Uterus (tissue), 4 donors: ENCODE results near the gene HMCN1. TPM values are rescaled to one million over a fixed set of nuclear protein-coding genes. Genes with fewer than 3 reads are reported as not detected.

Experiments used
- DNase-seq, 2 donors: peaks; one replicate each; pipeline ENCODE4 v3.0.0-alpha.2; 2019 to 2020
- H3K27ac ChIP-seq, 2 donors: fragments of 200-600 bp; sonication (generic); 1 replicate in 1 of 2; 2 replicates in 1 of 2; pipeline ENCODE4 v1.5.1; 2016 to 2018
- H3K27me3 ChIP-seq, 2 donors: fragments of 200-600 bp; sonication (generic); one replicate each; pipeline ENCODE4 v1.5.1; 2018 to 2019; ENCODE audit warnings: control low read depth in 1 of 2
- H3K36me3 ChIP-seq, 2 donors: fragments of 200-600 bp; sonication (generic); one replicate each; pipeline ENCODE4 v1.5.1; 2019; ENCODE audit warnings: control low read depth in 1 of 2
- H3K4me1 ChIP-seq, 2 donors: fragments of 200-600 bp; sonication (generic); one replicate each; pipeline ENCODE4 v1.5.1; 2018 to 2019; ENCODE audit warnings: control low read depth in 1 of 2
- H3K4me3 ChIP-seq, 2 donors: fragments of 200-600 bp; sonication (generic); 1 replicate in 1 of 2; 2 replicates in 1 of 2; pipeline ENCODE4 v1.5.1; 2018 to 2019; ENCODE audit warnings: mild to moderate bottlenecking in 1 of 2
- H3K9me3 ChIP-seq, 2 donors: fragments of 200-600 bp; sonication (generic); one replicate each; pipeline ENCODE4 v1.5.1; 2019; ENCODE audit warnings: control low read depth in 1 of 2
- POLR2A ChIP-seq, 2 donors: fragments of 450-650 bp; IDR thresholded peaks; one replicate each; pipeline ENCODE4 v1.6.1; 2016; ENCODE audit warnings: antibody characterized with exemption in 2 of 2, mild to moderate bottlenecking in 1 of 2, moderate library complexity in 1 of 2
- intact Hi-C: fragments of 100-400 bp; cut with DNase I; formaldehyde crosslinking; loops from one replicate; pipeline ENCODE4 v1.15.1; 2023; ENCODE audit warnings: low total_unique reads
- total RNA-seq, 4 donors: library from RNA; depleted of rRNA in 3 of 4; stranded (reverse); fragments of >200 nt in 3 of 4; gene quantifications; one replicate each; pipeline versions ENCODE4 v1.1.0 to v1.2.4, GENCODE V29; 2014 to 2023
- TF ChIP-seq, protein P1 (sequence below), 4 experiments: fragments of 200-600 bp in 2 of 4; fragments of 450-650 bp in 2 of 4; sonication (generic) in 2 of 4; IDR thresholded peaks; one replicate each; pipeline ENCODE4 v1.5.1; 2016 to 2019; ENCODE audit warnings: antibody characterized with exemption in 4 of 4, mild to moderate bottlenecking in 2 of 4, moderate library complexity in 1 of 4
- donor health status: DM: yes; HTN: yes; CAD: no.

The HMCN1 gene
- total RNA-seq, 4 donors from 2014 or later: 0.59 to 92.9 (median 5.1) TPM

DNA sequence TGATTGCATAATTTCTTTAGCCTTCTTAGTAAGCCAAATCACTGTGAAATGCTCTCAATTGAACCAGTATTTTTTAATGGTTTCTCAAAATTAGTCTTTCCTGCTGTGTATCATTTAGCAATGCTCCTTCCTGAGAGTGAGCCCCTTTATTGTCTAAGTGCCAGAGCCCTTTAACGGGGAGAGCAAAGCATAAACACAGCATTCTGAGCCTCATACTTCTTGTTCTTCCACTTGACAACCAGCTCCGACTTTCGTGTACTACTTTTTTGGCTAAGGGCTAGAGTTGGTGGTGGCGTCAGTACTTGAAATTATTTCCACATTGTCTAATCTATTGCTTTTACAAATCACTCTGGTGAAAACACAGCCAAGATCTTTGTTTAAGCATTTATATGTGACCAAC lies 341.8 kb downstream of the HMCN1 start:
- no peaks in the 10 kb centered on the region for H3K9me3 ChIP-seq
- intact Hi-C loops: no loop called here
- H3K27ac ChIP-seq: no peak overlapping the region
- H3K4me3 ChIP-seq: no peak overlapping the region
- no peaks in the 10 kb centered on the region for H3K36me3 ChIP-seq
- TF ChIP-seq POLR2A (IDR thresholded peaks at IDR 0.05): no peak
- TF ChIP-seq, protein P1, sequence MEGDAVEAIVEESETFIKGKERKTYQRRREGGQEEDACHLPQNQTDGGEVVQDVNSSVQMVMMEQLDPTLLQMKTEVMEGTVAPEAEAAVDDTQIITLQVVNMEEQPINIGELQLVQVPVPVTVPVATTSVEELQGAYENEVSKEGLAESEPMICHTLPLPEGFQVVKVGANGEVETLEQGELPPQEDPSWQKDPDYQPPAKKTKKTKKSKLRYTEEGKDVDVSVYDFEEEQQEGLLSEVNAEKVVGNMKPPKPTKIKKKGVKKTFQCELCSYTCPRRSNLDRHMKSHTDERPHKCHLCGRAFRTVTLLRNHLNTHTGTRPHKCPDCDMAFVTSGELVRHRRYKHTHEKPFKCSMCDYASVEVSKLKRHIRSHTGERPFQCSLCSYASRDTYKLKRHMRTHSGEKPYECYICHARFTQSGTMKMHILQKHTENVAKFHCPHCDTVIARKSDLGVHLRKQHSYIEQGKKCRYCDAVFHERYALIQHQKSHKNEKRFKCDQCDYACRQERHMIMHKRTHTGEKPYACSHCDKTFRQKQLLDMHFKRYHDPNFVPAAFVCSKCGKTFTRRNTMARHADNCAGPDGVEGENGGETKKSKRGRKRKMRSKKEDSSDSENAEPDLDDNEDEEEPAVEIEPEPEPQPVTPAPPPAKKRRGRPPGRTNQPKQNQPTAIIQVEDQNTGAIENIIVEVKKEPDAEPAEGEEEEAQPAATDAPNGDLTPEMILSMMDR (IDR thresholded peaks at IDR 0.05): no peak
- H3K4me1 ChIP-seq: no peaks in the 10 kb centered on the region
- no peak for DNase-seq
- no peaks in the 10 kb centered on the region for H3K27me3 ChIP-seq

DNA sequence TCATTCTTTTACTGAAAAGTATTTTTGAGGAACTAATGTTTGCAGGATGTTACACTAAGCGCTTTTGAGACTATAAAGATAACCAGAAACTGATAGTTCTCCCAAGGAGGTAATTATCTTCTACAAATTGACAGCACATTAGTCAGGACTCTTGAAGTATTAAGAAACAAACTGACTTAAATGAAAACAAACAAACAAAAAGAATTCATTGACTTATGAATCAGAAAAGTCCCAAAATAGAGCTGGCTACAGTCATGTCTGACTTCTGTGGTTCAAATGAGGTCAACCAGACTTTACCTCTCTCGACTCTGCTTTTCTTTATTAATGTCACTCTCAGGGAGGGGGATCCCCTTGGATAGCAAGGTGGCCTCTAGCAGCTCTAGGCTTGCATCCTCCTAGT lies 344.1 kb downstream of the HMCN1 start:
- TF ChIP-seq POLR2A (IDR thresholded peaks at IDR 0.05): no peak
- DNase-seq: no peak
- no peak overlapping the region for H3K27ac ChIP-seq

DNA sequence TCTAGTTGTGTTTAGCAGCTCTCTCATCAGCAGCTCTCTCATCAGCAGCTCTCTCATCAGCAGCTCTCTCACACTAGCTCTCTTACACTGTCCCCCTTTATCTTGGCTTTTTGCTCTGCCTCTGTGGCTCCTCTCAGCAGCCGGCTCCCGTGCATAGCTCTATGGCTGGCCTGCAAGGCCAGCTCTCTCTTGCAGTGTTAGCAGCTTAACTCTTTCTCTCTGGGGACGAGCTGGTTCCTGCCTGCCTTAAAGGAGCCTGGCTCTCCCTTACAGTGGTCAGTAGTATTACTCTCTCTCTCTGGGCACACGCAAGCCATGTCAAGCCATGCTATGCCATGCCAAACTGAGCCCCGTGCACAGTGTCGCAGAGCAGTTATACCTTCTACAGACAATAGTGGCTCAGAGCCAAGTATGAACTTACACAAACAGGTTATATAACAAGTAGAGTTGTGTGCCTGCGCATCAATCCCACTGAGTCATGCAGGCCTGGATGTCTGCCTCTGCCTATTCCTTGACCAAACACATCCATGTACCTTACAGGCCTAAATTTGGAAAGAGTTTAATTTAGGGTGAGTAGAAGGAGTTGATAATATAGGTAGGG lies 345.0 kb downstream of the HMCN1 start:
- TF ChIP-seq, protein P1 (IDR thresholded peaks at IDR 0.05): no peak
- TF ChIP-seq POLR2A (IDR thresholded peaks at IDR 0.05): no peak
- no peak overlapping the region for H3K4me3 ChIP-seq
- no peak overlapping the region for H3K27ac ChIP-seq
- H3K27me3 ChIP-seq: no peaks in the 10 kb centered on the region
- H3K9me3 ChIP-seq: no peaks in the 10 kb centered on the region
- DNase-seq: no peak
- intact Hi-C loops: no loop called here
- no peaks in the 10 kb centered on the region for H3K4me1 ChIP-seq
- no peaks in the 10 kb centered on the region for H3K36me3 ChIP-seq

More for the DNA sequence above, 344.1 kb downstream of the HMCN1 start:
- Histone ChIP-seq H3K4me3 (no peak overlapping the region), H3K27me3 (no peaks in the 10 kb centered on the region), H3K36me3 (no peaks in the 10 kb centered on the region), H3K4me1 (no peaks in the 10 kb centered on the region), H3K9me3 (no peaks in the 10 kb centered on the region)
- intact Hi-C loops: no loop called here

DNA sequence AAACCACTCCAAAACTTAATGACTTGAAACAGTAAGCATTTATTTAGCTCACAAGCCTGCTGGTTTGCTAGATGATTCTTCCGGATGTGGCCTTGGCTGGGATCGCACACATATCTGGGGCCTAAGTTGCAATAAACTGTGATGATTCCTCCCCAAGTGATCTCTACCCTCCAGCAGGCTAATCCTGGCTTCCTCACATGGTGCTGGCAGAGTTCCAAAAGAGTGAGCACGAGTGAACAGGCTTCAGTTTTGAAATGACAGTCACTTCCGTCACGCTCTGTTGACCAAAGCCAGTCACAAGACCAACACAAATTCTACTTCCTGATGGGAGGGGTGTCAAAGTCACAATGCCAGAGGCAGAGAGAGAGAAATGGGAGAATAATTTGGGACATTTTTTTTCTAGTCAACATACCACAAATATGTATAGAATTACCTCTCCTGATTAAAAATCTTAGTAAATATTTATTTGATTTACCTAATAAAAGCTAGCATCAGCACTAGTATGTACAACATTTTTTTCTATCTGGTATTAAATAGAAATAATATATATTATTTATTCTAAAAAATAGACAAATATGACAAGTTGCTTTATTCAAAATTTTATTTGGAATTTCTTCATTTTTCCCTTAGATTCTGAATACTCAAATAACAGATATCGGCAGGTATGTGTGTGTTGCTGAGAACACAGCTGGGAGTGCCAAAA lies 348.2 kb downstream of the HMCN1 start:
- TF ChIP-seq, protein P1 (IDR thresholded peaks at IDR 0.05): no peak
- no peak for TF ChIP-seq POLR2A (IDR thresholded peaks at IDR 0.05)
- no peaks in the 10 kb centered on the region for H3K36me3 ChIP-seq
- H3K27ac ChIP-seq: no peak overlapping the region

DNA sequence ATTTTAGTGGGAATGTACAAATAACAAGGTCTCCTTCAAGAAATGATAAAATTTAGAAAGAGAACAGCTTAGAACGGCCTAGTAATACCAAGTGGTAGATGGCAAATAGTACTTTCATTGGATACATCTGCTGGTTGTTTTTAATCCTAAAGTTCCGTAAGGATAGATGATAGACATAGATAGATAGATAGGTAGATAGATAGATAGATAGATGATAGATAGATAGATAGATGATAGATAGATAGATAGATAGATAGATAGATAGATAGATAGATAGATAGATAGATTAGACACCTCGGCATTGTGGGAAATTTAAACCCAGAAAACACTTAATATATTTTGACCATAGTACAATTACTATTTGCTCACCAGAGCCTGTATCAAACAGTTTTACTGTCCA lies 352.4 kb downstream of the HMCN1 start:
- Histone ChIP-seq H3K9me3 (no peaks in the 10 kb centered on the region), H3K36me3 (no peaks in the 10 kb centered on the region), H3K4me1 (no peaks in the 10 kb centered on the region), H3K27ac (no peak overlapping the region), H3K4me3 (no peak overlapping the region), H3K27me3 (no peaks in the 10 kb centered on the region)
- intact Hi-C loops: no loop called here
- no peak for DNase-seq
- TF ChIP-seq, protein P1 (IDR thresholded peaks at IDR 0.05): no peak
- TF ChIP-seq POLR2A (IDR thresholded peaks at IDR 0.05): no peak

More for the DNA sequence above, 348.2 kb downstream of the HMCN1 start:
- H3K4me1 ChIP-seq: no peaks in the 10 kb centered on the region
- no peak overlapping the region for H3K4me3 ChIP-seq
- DNase-seq: peak; percentile 22 to 32
- H3K27me3 ChIP-seq: no peaks in the 10 kb centered on the region
- intact Hi-C loops: no loop called here
- H3K9me3 ChIP-seq: no peaks in the 10 kb centered on the region
